Measurements from ENCODE around the gene ACOX2. TPM values are rescaled to one million over a fixed set of nuclear protein-coding genes. Genes with fewer than 3 reads are reported as not detected.
A peak's percentile ranks its signal among the peaks of the same experiment; 100 is the strongest.

ACOX2 gene
- total and polyA plus RNA-seq, 2 of the 13 experiments (the other 11 are each of a cell fraction or from before 2014, with no cell fraction given): 42.6 to 98.5 TPM

- TF ChIP-seq PTBP1 (IDR thresholded peaks at IDR 0.05; ENCODE audit: low read depth, low read length, poor library complexity, severe bottlenecking) (no peak), ARNT (IDR thresholded peaks at IDR 0.05) (no peak), NPAS2 (CRISPR knock-in tag; IDR thresholded peaks at IDR 0.05; ENCODE audit: borderline replicate concordance) (no peak), GPN1 (CRISPR knock-in tag; IDR thresholded peaks at IDR 0.05; ENCODE audit: borderline replicate concordance) (no peak), ZNF883 (CRISPR knock-in tag; IDR thresholded peaks at IDR 0.05; ENCODE audit: not compliant biosample characterization) (no peak), ZNF362 (CRISPR knock-in tag; IDR thresholded peaks at IDR 0.05; ENCODE audit: borderline replicate concordance) (peak; percentile 51; the same call in 1 of the 2 replicates), ZMAT3 (CRISPR knock-in tag; conservative IDR thresholded peaks at IDR 0.05) (no peak), PHF5A (CRISPR knock-in tag; IDR thresholded peaks at IDR 0.05; ENCODE audit: low read depth, unreplicated experiment) (no peak), ZNF333 (CRISPR knock-in tag; IDR thresholded peaks at IDR 0.05; ENCODE audit: borderline replicate concordance) (no peak), ZNF496 (CRISPR knock-in tag; IDR thresholded peaks at IDR 0.05; ENCODE audit: insufficient replicate concordance) (no peak), RXRB (CRISPR knock-in tag; IDR thresholded peaks at IDR 0.05; ENCODE audit: borderline replicate concordance) (peak; percentile 64; the same call in 1 of the 2 replicates), ZNF776 (CRISPR knock-in tag; IDR thresholded peaks at IDR 0.05) (no peak), GMEB1 (CRISPR knock-in tag; IDR thresholded peaks at IDR 0.05; ENCODE audit: borderline replicate concordance) (no peak), KMT2B (CRISPR knock-in tag; IDR thresholded peaks at IDR 0.05) (no peak), KLF6 (CRISPR knock-in tag; IDR thresholded peaks at IDR 0.05) (no peak), ZNF354B (CRISPR knock-in tag; IDR thresholded peaks at IDR 0.05) (no peak), ZSCAN25 (CRISPR knock-in tag; IDR thresholded peaks at IDR 0.05) (no peak), JUN (CRISPR knock-in tag; IDR thresholded peaks at IDR 0.05) (no peak), ZBTB7B (CRISPR knock-in tag; IDR thresholded peaks at IDR 0.05) (peak; percentile 94), THRA (CRISPR knock-in tag; IDR thresholded peaks at IDR 0.05; ENCODE audit: borderline replicate concordance) (no peak), ZNF878 (CRISPR knock-in tag; IDR thresholded peaks at IDR 0.05) (no peak), TEF (CRISPR knock-in tag; IDR thresholded peaks at IDR 0.05) (no peak), PRMT3 (CRISPR knock-in tag; IDR thresholded peaks at IDR 0.05; ENCODE audit: borderline replicate concordance, low read depth) (no peak), PHF21A (CRISPR knock-in tag; IDR thresholded peaks at IDR 0.05) (0 out of 2 replicates have a peak, but pooled peaks have one; percentile 8), ZNF431 (CRISPR knock-in tag; IDR thresholded peaks at IDR 0.05; ENCODE audit: borderline replicate concordance, low read depth) (no peak), NCOR1 (IDR thresholded peaks at IDR 0.05; ENCODE audit: borderline replicate concordance, low read length) (peak; percentile 78; the same call in 1 of the 2 replicates), KLF15 (CRISPR knock-in tag; IDR thresholded peaks at IDR 0.05; ENCODE audit: borderline replicate concordance) (no peak), ZNF777 (CRISPR knock-in tag; IDR thresholded peaks at IDR 0.05) (no peak)
Observed at GRCh38 chr3:58518291-58518789, 18.6 kb downstream of the ACOX2 start (continued).
